ENCODE measurements around the gene SLC25A45. TPM values are rescaled to one million over a fixed set of nuclear protein-coding genes. Genes with fewer than 3 reads are reported as not detected.

SLC25A45 gene
- total RNA-seq, 4 donors from 2014 or later = 0.82 to 7.3 (median 6.8) TPM

DNA sequence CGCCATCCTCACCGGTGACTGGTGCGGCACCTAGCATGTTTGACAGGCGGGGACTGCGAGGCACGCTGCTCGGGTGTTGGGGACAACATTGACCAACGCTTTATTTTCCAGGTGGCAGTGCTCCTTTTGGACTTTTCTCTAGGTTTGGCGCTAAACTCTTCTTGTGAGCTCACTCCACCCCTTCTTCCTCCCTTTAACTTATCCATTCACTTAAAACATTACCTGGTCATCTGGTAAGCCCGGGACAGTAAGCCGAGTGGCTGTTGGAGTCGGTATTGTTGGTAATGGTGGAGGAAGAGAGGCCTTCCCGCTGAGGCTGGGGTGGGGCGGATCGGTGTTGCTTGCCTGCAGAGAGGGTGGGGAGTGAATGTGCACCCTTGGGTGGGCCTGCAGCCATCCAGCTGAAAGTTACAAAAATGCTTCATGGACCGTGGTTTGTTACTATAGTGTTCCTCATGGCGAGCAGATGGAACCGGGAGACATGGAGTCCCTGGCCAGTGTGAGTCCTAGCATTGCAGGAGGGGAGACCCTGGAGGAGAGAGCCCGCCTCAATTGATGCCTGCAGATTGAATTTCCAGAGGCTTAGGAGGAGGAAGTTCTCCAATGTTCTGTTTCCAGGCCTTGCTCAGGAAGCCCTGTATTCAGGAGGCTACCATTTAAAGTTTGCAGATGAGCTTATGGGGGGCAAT lies 41.2 kb upstream of the SLC25A45 start:
- TF ChIP-seq, protein P1, sequence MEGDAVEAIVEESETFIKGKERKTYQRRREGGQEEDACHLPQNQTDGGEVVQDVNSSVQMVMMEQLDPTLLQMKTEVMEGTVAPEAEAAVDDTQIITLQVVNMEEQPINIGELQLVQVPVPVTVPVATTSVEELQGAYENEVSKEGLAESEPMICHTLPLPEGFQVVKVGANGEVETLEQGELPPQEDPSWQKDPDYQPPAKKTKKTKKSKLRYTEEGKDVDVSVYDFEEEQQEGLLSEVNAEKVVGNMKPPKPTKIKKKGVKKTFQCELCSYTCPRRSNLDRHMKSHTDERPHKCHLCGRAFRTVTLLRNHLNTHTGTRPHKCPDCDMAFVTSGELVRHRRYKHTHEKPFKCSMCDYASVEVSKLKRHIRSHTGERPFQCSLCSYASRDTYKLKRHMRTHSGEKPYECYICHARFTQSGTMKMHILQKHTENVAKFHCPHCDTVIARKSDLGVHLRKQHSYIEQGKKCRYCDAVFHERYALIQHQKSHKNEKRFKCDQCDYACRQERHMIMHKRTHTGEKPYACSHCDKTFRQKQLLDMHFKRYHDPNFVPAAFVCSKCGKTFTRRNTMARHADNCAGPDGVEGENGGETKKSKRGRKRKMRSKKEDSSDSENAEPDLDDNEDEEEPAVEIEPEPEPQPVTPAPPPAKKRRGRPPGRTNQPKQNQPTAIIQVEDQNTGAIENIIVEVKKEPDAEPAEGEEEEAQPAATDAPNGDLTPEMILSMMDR (IDR thresholded peaks at IDR 0.05; ENCODE audit: low read depth) = no peak

DNA sequence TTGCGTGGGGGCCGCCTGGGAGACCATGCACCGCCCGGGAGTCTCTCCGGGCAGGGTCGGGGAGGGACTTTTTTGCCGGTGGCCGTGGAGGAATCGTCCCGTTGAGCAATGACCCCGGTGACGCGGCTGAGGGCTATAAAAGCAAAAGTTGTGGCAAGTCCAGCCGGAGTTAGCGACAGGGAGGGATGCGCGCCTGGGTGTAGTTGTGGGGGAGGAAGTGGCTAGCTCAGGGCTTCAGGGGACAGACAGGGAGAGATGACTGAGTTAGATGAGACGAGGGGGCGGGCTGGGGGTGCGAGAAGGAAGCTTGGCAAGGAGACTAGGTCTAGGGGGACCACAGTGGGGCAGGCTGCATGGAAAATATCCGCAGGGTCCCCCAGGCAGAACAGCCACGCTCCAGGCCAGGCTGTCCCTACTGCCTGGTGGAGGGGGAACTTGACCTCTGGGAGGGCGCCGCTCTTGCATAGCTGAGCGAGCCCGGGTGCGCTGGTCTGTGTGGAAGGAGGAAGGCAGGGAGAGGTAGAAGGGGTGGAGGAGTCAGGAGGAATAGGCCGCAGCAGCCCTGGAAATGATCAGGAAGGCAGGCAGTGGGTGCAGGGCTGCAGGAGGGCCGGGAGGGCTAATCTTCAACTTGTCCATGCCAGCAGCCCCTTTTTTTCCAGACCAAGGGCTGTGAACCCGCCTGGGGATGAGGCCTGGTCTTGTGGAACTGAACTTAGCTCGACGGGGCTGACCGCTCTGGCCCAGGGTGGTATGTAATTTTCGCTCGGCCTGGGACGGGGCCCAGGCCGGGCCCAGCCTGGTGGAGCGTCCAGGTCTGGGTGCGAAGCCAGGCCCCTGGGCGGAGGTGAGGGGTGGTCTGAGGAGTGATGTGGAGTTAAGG lies 40.4 kb upstream of the SLC25A45 start, which contains the start of gene NEAT1:
Gene NEAT1 (plus strand): TSS at position 166 of the 883 bp plus-strand sequence.
- TF ChIP-seq, protein P1 (IDR thresholded peaks at IDR 0.05; ENCODE audit: low read depth) = no peak

DNA sequence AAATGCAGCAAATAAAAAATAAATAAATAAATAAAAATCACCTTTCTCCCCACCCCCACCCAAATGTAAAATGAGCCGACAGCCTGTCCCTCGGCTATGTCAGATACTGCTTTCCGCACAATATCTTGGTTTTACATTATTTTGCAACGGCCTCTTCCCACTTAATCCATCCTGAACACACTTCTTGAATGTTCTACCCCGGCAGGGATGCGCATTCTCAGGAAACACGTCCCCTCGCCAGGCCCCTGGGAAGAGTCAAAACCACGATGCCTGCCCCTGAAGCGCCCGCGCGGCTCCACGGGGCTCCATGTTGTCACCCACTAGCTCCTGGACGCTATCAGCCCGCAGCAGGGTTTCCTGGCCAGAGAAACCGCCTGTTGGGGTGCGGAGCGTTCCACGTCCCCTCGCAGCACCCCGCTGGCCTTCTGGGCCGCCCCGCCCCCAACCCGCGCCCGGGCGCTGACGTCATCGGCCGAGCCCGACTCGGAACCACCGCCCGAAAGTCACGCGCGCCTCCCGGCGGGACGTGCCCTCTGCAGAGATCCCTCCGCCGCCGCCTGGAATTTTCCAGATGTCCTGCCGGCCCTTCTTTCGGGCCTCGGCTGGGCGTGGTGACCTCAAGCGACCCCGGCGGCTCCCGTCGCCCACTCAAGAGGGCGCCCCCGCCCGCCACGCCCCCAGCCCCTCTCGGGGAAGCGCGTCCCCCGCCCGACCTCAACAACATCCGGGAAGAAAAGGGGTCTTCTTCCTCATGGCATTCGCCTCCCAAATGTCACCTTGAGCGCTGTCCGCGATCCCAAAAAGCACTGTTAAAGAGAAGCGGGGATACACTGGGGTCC lies 39.6 kb upstream of the SLC25A45 start:
- TF ChIP-seq, protein P1 (IDR thresholded peaks at IDR 0.05; ENCODE audit: low read depth) = no peak

DNA sequence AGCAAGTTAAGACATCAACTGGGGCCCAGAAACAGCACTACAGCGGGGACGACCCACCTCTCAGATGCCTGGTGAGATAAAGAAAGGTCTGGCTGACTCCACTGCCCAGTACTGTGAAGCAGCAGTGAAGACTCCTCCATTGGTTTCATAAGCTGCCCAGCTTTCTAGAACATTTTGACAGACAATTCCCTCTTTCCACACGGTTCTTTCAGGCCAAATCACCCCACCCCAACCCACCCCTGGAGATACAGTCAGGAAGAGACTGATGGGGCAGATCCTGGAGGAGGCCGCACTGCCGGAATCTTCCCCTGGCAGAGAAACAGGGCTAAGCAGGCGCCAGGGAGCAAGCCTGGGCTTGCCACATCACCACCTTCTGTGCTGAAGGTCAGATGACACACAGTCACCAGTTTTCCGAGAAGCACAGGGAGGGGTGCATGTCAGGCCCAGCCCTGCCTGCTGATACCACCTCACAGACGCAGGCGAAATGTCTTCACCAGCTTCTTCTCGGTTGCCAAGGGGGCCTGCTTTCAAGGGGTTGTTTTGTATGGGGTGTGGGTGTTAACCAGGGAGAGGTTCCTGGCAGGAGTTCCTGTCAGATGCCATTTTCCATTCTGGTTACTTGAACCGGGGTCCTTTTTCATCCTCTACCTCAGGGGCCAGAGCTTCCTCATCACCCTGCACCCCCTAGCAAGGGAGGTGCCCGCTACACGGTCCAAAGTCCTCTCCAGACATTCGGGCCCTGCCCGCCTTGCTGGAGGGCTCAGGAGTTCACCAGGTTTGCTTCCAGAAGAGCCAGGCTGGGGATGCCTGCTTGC lies 38.7 kb upstream of the SLC25A45 start:
- TF ChIP-seq, protein P1 (IDR thresholded peaks at IDR 0.05; ENCODE audit: low read depth) = no peak

DNA sequence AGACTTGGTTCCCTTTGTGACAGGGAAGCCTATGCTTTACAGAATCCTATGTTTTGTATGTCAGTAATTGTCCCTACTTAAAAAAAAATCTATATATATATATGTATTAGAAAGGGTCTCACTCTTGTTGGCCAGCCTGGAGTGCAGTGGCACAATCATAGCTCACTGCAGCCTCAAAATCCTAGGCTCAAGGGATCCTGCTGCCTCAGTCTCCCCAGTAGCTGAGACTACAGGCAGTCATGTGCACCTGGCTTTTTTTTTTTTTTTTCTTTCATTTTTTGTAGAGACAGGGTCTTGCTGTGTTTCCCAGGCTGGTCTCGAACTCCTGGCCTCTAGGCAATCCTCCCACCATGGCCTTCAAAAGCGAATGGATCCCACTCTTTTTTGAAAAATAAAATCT lies 38.1 kb upstream of the SLC25A45 start:
- TF ChIP-seq, protein P1 (IDR thresholded peaks at IDR 0.05; ENCODE audit: low read depth) = no peak

DNA sequence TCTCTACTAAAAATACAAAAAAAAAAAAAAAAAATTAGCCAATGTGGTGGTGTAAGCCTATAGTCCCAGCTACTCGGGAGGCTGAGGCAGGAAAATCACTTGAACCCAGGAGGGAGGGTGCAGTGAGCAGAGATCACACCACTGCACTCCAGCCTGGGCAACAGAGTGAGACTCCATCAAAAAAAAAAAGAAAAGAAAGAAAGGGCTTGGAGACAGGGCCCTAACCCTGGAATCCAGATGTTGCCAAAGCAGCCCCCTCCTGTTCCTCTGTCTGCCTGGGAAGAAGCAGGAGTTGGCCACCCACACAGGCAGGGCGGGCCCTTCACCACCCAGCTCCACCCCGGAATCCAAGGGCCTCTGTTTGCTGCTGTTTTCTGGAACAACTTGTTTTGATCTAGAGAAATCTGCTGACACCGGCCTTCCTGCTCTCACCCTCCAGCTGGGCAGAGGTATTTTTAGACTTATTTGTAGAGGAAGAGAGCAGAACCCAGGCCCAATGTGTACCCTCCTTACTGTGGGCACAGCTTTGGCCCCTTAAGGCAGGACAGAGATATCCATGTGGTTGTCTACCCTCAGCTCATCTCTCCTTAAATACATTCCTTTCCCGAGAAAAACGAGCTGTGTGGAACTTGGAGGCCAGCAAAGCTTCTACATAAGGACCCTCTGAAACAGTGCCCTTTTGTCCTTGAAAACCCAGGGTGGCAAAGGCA lies 37.5 kb upstream of the SLC25A45 start:
- TF ChIP-seq, protein P1 (IDR thresholded peaks at IDR 0.05; ENCODE audit: low read depth) = no peak
